Osteoblast (primary cell): Measurements from ENCODE around the gene HOXC9. TPM values are rescaled to one million over a fixed set of nuclear protein-coding genes. Genes with fewer than 3 reads are reported as not detected.
A peak's percentile ranks its signal among the peaks of the same experiment; 100 is the strongest.

ENCODE experiments used
- DNase-seq: peaks from one replicate; pipeline ENCODE4 v3.0.0; 2011; ENCODE audit warnings: low spot score, mixed read lengths; ENCODE audit not compliant: insufficient read length; ENCODE audit errors: missing footprints
- H2AFZ ChIP-seq: 2 replicates; pipeline ENCODE4 v1.6.0; 2011; ENCODE audit warnings: mild to moderate bottlenecking, low read length
- H3K27ac ChIP-seq: 2 replicates; pipeline ENCODE4 v1.5.1; 2011; ENCODE audit warnings: mild to moderate bottlenecking, low read depth, low read length, moderate library complexity
- H3K27me3 ChIP-seq: 2 replicates; pipeline ENCODE4 v1.6.0; 2012; ENCODE audit warnings: mild to moderate bottlenecking, control low read depth, inconsistent platforms, low read length, moderate library complexity; ENCODE audit not compliant: insufficient read depth
- H3K36me3 ChIP-seq: 2 replicates; pipeline ENCODE4 v1.5.1; 2011; ENCODE audit warnings: mild to moderate bottlenecking, low read length, control low read depth, moderate library complexity; ENCODE audit not compliant: insufficient read depth
- H3K4me1 ChIP-seq: 2 replicates; pipeline ENCODE4 v1.5.1; 2011; ENCODE audit warnings: mild to moderate bottlenecking, low read length, control low read depth, moderate library complexity; ENCODE audit not compliant: insufficient read depth
- H3K4me2 ChIP-seq: 2 replicates; pipeline ENCODE4 v1.6.0; 2011; ENCODE audit warnings: mild to moderate bottlenecking, low read length; ENCODE audit not compliant: insufficient read depth
- H3K4me3 ChIP-seq: fragments of 200-600 bp; sonication (generic); 3 replicates; pipeline ENCODE4 v1.5.1; 2012; ENCODE audit warnings: mild to moderate bottlenecking, low read length, inconsistent platforms; ENCODE audit not compliant: insufficient read depth
- H3K79me2 ChIP-seq: 2 replicates; pipeline ENCODE4 v1.6.0; 2012; ENCODE audit warnings: mild to moderate bottlenecking, low read length, control low read depth, inconsistent platforms; ENCODE audit not compliant: insufficient read depth
- H3K9me3 ChIP-seq: 2 replicates; pipeline ENCODE4 v1.5.1; 2011; ENCODE audit warnings: low read depth, low read length, control low read depth
- H4K20me1 ChIP-seq: 2 replicates; pipeline ENCODE4 v1.6.0; 2012; ENCODE audit warnings: mild to moderate bottlenecking, low read length, control low read depth; ENCODE audit not compliant: insufficient read depth
- CTCF ChIP-seq: IDR thresholded peaks from 2 replicates; pipeline ENCODE4 v1.5.1; 2011; ENCODE audit warnings: mild to moderate bottlenecking, low read depth, low read length, moderate library complexity; ENCODE audit errors: extremely low read depth
- total RNA-seq: library from RNA; depleted of rRNA; stranded (reverse); fragments of >200 nt; gene quantifications from 2 replicates; pipeline ENCODE4 v1.2.3, GENCODE V29; 2012

Gene HOXC9
- total RNA-seq, 1 donor: 11.6 TPM

GRCh38 chr12:53963434-53964314 lies 36.3 kb upstream of the HOXC9 start:
- H3K4me2 ChIP-seq: no peak overlapping the region
- H2AFZ ChIP-seq: no peak overlapping the region
- no peaks in the 10 kb centered on the region for H3K9me3 ChIP-seq
- TF ChIP-seq CTCF: no peak
- no peaks in the 10 kb centered on the region for H3K79me2 ChIP-seq
- H4K20me1 ChIP-seq: no peaks in the 10 kb centered on the region
- H3K4me3 ChIP-seq: no peak overlapping the region
- H3K27me3 ChIP-seq: peaks cover 66% of the 10 kb centered on the region
- H3K4me1 ChIP-seq: no peaks in the 10 kb centered on the region
- no peak for DNase-seq
- no peaks in the 10 kb centered on the region for H3K36me3 ChIP-seq
- no peak overlapping the region for H3K27ac ChIP-seq

- no peak for TF ChIP-seq CTCF
- Histone ChIP-seq H3K4me2 (peak overlapping the region; percentile 22), H2AFZ (no peak overlapping the region), H3K4me3 (no peak overlapping the region), H3K79me2 (no peaks in the 10 kb centered on the region), H3K4me1 (no peaks in the 10 kb centered on the region), H3K27me3 (peaks cover 61% of the 10 kb centered on the region), H4K20me1 (no peaks in the 10 kb centered on the region), H3K27ac (no peak overlapping the region), H3K36me3 (no peaks in the 10 kb centered on the region), H3K9me3 (no peaks in the 10 kb centered on the region)
- DNase-seq: no peak
These were observed 35.6 kb upstream of the HOXC9 start for GRCh38 chr12:53964315-53964713.

GRCh38 chr12:53965281-53966084 lies 34.5 kb upstream of the HOXC9 start:
- Histone ChIP-seq H3K36me3 (no peaks in the 10 kb centered on the region), H3K9me3 (no peaks in the 10 kb centered on the region), H3K27ac (no peak overlapping the region), H4K20me1 (no peaks in the 10 kb centered on the region), H3K4me3 (peak overlapping the region; percentile 64), H2AFZ (peak overlapping the region; percentile 70), H3K4me2 (peak overlapping the region; percentile 71), H3K27me3 (peaks cover 58% of the 10 kb centered on the region), H3K79me2 (no peaks in the 10 kb centered on the region), H3K4me1 (no peaks in the 10 kb centered on the region)
- no peak for TF ChIP-seq CTCF
- DNase-seq: no peak

GRCh38 chr12:53966085-53966384 lies 33.9 kb upstream of the HOXC9 start:
- no peak for DNase-seq
- peaks cover 57% of the 10 kb centered on the region for H3K27me3 ChIP-seq
- H3K9me3 ChIP-seq: no peaks in the 10 kb centered on the region
- no peaks in the 10 kb centered on the region for H4K20me1 ChIP-seq
- peak overlapping the region; percentile 71 for H3K4me2 ChIP-seq
- peak overlapping the region; percentile 70 for H2AFZ ChIP-seq
- no peak overlapping the region for H3K27ac ChIP-seq
- no peak for TF ChIP-seq CTCF
- no peaks in the 10 kb centered on the region for H3K36me3 ChIP-seq
- no peaks in the 10 kb centered on the region for H3K4me1 ChIP-seq
- H3K4me3 ChIP-seq: peak overlapping the region; percentile 64
- no peaks in the 10 kb centered on the region for H3K79me2 ChIP-seq
